Stomach (tissue), 9 donors: Measurements from ENCODE around the gene TMEM229B. TPM values are rescaled to one million over a fixed set of nuclear protein-coding genes. Genes with fewer than 3 reads are reported as not detected.
A peak's percentile ranks its signal among the peaks of the same experiment; 100 is the strongest.

ENCODE experiments used
- DNase-seq, 2 donors: peaks; one replicate each; pipeline versions ENCODE4 v3.0.0 to v3.0.0-alpha.2; 2013 to 2019
- H3K27ac ChIP-seq, 5 donors: fragments of 200-600 bp in 4 of 5; sonication (generic) in 4 of 5; one replicate each; pipeline ENCODE4 v1.5.1; 2013 to 2019; ENCODE audit warnings: mild to moderate bottlenecking in 1 of 5, moderate library complexity in 1 of 5
- H3K27me3 ChIP-seq, 3 donors: fragments of 200-600 bp; sonication (generic); one replicate each; pipeline ENCODE4 v1.5.1; 2017 to 2019; ENCODE audit warnings: mixed run types in 1 of 3
- H3K36me3 ChIP-seq, 4 donors: fragments of 200-600 bp; sonication (generic); 1 replicate in 3 of 4; 2 replicates in 1 of 4; pipeline ENCODE4 v1.5.1; 2016 to 2019
- H3K4me1 ChIP-seq, 4 donors: fragments of 200-600 bp; sonication (generic); one replicate each; pipeline ENCODE4 v1.5.1; 2016 to 2019
- H3K4me3 ChIP-seq, 4 donors: fragments of 200-600 bp; sonication (generic) in 3 of 4; one replicate each; pipeline ENCODE4 v1.5.1; 2016 to 2019; ENCODE audit warnings: mild to moderate bottlenecking in 1 of 4
- H3K9me3 ChIP-seq, 4 donors: fragments of 200-600 bp; sonication (generic); one replicate each; pipeline ENCODE4 v1.5.1; 2016 to 2019
- EP300 ChIP-seq: sonication (generic); formaldehyde crosslinking; IDR thresholded peaks from one replicate; pipeline ENCODE4 v1.6.1; 2017; ENCODE audit warnings: antibody characterized with exemption
- POLR2A ChIP-seq, 4 donors: fragments of 450-650 bp; IDR thresholded peaks; one replicate each; pipeline ENCODE4 v1.6.1; 2016; ENCODE audit warnings: antibody characterized with exemption in 4 of 4, control low read depth in 2 of 4, mild to moderate bottlenecking in 1 of 4, moderate library complexity in 1 of 4
- POLR2AphosphoS5 ChIP-seq, 3 donors: sonication (generic); formaldehyde crosslinking; IDR thresholded peaks; one replicate each; pipeline ENCODE4 v1.6.1; 2016; ENCODE audit warnings: antibody characterized with exemption in 3 of 3
- WGBS, 5 donors: extraction: QIAGEN DNeasy Blood & Tissue Kit in 3 of 5; methylation state at CpG; one replicate each; pipeline versions ENCODE4 v1.1.5 to v1.1.7; 2013 to 2018; 5-methylcytosine and 5-hydroxymethylcytosine counted together
- intact Hi-C: fragments of 100-400 bp; cut with DNase I; formaldehyde crosslinking; loops from one replicate; pipeline ENCODE4 v1.15.1; 2023; ENCODE audit warnings: low total_unique reads
- polyA plus RNA-seq, 3 donors: library from polyadenylated mRNA; stranded (reverse); fragments of 200-250 nt; gene quantifications; one replicate each; pipeline ENCODE4 v1.2.3, GENCODE V29; 2013
- total RNA-seq, 5 donors: library from RNA; depleted of rRNA; stranded (reverse); fragments of >200 nt; gene quantifications; one replicate each; pipeline versions ENCODE4 v1.1.0 to v1.2.3, GENCODE V29; 2014 to 2016
- TF ChIP-seq, protein P1 (sequence below), 7 experiments: fragments of 450-650 bp in 4 of 7; fragments of 200-600 bp in 3 of 7; sonication (generic) in 3 of 7; IDR thresholded peaks; one replicate each; pipeline ENCODE4 v1.5.1; 2016 to 2019; ENCODE audit warnings: antibody characterized with exemption in 7 of 7, control low read depth in 2 of 7, mild to moderate bottlenecking in 1 of 7
- donor health status: healthy with polysubstance abuse.
- donor health status: Bipolar disorder and iron deficiency.
- donor health status: healthy.

TMEM229B gene
- total and polyA plus RNA-seq, 8 donors, result 0.14 to 15.6 (median 1.4) TPM; not detected in 1

GRCh38 chr14:67514650-67515385, 26.3 kb upstream of the TMEM229B start:
- Histone ChIP-seq H3K27me3 (peaks cover 0 to 16% (median 0%) of the 10 kb centered on the region in 3 donors), H3K27ac (peak overlapping the region; percentile 43 to 85 (median 71)), H3K4me1 (peaks cover 12 to 30% (median 22%) of the 10 kb centered on the region in 4 donors), H3K4me3 (peak overlapping the region; percentile 89 to 100 (median 96)), H3K36me3 (no peaks in the 10 kb centered on the region), H3K9me3 (no peaks in the 10 kb centered on the region)
- 0 to 1% (median 1%) methylated on average over 31 to 75 of the region's 75 CpGs for WGBS, 5 donors
- intact Hi-C loops, result no loop called here
- peak; percentile 50 to 78 for DNase-seq
- TF ChIP-seq EP300 (no peak), POLR2A (IDR thresholded peaks at IDR 0.05) (no peak), POLR2AphosphoS5 (IDR thresholded peaks at IDR 0.05) (no peak)
- TF ChIP-seq, protein P1, sequence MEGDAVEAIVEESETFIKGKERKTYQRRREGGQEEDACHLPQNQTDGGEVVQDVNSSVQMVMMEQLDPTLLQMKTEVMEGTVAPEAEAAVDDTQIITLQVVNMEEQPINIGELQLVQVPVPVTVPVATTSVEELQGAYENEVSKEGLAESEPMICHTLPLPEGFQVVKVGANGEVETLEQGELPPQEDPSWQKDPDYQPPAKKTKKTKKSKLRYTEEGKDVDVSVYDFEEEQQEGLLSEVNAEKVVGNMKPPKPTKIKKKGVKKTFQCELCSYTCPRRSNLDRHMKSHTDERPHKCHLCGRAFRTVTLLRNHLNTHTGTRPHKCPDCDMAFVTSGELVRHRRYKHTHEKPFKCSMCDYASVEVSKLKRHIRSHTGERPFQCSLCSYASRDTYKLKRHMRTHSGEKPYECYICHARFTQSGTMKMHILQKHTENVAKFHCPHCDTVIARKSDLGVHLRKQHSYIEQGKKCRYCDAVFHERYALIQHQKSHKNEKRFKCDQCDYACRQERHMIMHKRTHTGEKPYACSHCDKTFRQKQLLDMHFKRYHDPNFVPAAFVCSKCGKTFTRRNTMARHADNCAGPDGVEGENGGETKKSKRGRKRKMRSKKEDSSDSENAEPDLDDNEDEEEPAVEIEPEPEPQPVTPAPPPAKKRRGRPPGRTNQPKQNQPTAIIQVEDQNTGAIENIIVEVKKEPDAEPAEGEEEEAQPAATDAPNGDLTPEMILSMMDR (IDR thresholded peaks at IDR 0.05), result no peak

DNA sequence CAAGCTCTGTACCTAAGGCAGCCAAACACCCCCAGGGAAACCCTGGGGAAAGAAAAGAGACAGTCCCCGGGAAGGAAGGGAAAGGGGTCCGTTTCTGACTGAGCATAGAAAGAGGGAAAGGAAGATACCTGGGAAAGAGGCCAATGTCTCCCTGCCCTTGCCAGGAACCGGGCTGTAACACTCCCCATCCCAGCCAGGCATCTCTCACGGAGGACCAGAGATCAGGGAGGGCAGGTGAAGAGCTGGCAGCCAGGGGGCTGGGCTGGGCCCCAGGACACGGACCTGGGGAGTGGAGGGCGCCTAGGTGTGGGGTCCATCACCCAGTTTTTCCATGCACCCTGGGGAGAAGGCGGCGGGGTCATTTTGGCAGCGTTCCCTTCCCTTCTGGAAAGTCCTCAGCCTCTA, 25.7 kb upstream of the TMEM229B start:
- H3K9me3 ChIP-seq, result no peaks in the 10 kb centered on the region
- TF ChIP-seq EP300 (no peak), POLR2A (IDR thresholded peaks at IDR 0.05) (no peak), POLR2AphosphoS5 (IDR thresholded peaks at IDR 0.05) (no peak)
- TF ChIP-seq, protein P1 (IDR thresholded peaks at IDR 0.05), result no peak
- 12 to 40% (median 31%) methylated on average over 6 to 9 of the region's 9 CpGs for WGBS, 5 donors
- intact Hi-C loops, result no loop called here
- H3K27me3 ChIP-seq, result peaks cover 0 to 10% (median 0%) of the 10 kb centered on the region in 3 donors
- H3K27ac ChIP-seq, result peak overlapping the region in 4 of 5 donors; percentile 71 to 85 (median 77)
- peaks cover 12 to 30% (median 22%) of the 10 kb centered on the region in 4 donors for H3K4me1 ChIP-seq
- peak overlapping the region; percentile 89 to 100 (median 96) for H3K4me3 ChIP-seq
- no peaks in the 10 kb centered on the region for H3K36me3 ChIP-seq
- peak in 1 of 2 donors; percentile 46 for DNase-seq

GRCh38 chr14:67513631-67514108, 25.1 kb upstream of the TMEM229B start:
- intact Hi-C loops, result no loop called here
- H3K27ac ChIP-seq, result peak overlapping the region in 3 of 5 donors; percentile 71 to 85 (median 83)
- peak in 1 of 2 donors; percentile 62 for DNase-seq
- no peaks in the 10 kb centered on the region for H3K9me3 ChIP-seq
- H3K4me1 ChIP-seq, result peaks cover 12 to 30% (median 22%) of the 10 kb centered on the region in 4 donors
- H3K4me3 ChIP-seq, result no peak overlapping the region
- WGBS, 5 donors, result 81 to 100% (median 95%) methylated on average over 1 of the region's 1 CpG
- TF ChIP-seq POLR2AphosphoS5 (IDR thresholded peaks at IDR 0.05) (no peak), EP300 (no peak)
- no peaks in the 10 kb centered on the region for H3K36me3 ChIP-seq
- H3K27me3 ChIP-seq, result peaks cover 0 to 4% (median 0%) of the 10 kb centered on the region in 3 donors

DNA sequence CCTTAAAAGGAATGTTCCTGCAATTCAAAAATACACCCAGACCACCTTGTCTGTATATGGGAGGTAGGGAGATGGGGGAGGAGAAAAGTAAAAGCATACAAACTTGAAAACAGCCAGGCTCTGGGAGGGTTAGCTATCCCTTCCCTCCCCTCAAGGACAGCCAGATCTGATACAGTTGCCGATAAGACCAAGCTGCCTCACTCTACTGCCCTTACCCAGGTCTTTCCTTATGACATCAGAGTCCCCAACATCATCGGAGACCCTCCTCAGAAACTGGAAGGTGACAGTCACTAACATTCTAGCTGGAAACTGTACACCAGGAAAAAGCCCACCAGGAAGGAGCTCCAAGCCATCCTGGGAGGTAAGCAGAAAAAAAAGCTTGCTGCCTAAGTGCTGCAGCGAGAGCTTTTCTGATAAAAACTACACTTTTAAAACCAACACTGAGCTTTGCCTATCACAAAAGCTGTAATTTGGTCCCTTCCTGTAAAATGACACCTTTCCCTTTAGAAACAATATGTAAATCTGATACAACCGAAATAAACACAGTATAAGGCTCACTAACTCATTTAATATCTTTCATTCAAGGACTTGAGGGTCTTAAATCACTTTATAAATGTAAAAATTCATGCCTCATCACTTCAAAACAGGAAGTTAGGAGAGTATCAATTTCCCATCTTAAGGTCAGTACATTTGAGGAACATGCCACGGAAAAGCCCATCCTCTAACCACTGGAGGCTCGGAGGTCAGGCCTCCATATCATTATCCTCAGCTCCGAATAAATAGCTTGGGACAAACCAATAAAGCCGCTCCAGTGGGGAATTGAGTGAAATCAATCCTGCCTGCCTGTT, 24.2 kb upstream of the TMEM229B start:
- no peak overlapping the region for H3K27ac ChIP-seq
- no peaks in the 10 kb centered on the region for H3K36me3 ChIP-seq
- intact Hi-C loops, result no loop called here
- WGBS, 5 donors, result 66 to 76% (median 67%) methylated on average over 8 of the region's 8 CpGs
- peaks cover 12 to 30% (median 22%) of the 10 kb centered on the region in 4 donors for H3K4me1 ChIP-seq
- no peak for DNase-seq
- H3K4me3 ChIP-seq, result no peak overlapping the region
- TF ChIP-seq POLR2A (IDR thresholded peaks at IDR 0.05) (no peak), POLR2AphosphoS5 (IDR thresholded peaks at IDR 0.05) (no peak)
- TF ChIP-seq, protein P1 (IDR thresholded peaks at IDR 0.05), result no peak
- H3K27me3 ChIP-seq, result no peaks in the 10 kb centered on the region
- H3K9me3 ChIP-seq, result no peaks in the 10 kb centered on the region
